GM18873 (cell line): ENCODE results near the gene RPRD1B.
A peak's percentile ranks its signal among the peaks of the same experiment; 100 is the strongest.

ENCODE experiments used
- ATAC-seq: cut with Tn5 transposase; IDR thresholded peaks from one replicate; pipeline ENCODE4 v1.9.1; 2021; ENCODE audit warnings: mild to moderate bottlenecking, moderate library complexity, moderate number of reproducible peaks; ENCODE audit not compliant: unreplicated experiment, low FRiP score

The RPRD1B gene

GRCh38 chr20:38067717-38068365 is 34.3 kb downstream of the RPRD1B start:
- ATAC-seq, result no peak

GRCh38 chr20:38072898-38073297 is 39.4 kb downstream of the RPRD1B start:
- no peak for ATAC-seq

DNA sequence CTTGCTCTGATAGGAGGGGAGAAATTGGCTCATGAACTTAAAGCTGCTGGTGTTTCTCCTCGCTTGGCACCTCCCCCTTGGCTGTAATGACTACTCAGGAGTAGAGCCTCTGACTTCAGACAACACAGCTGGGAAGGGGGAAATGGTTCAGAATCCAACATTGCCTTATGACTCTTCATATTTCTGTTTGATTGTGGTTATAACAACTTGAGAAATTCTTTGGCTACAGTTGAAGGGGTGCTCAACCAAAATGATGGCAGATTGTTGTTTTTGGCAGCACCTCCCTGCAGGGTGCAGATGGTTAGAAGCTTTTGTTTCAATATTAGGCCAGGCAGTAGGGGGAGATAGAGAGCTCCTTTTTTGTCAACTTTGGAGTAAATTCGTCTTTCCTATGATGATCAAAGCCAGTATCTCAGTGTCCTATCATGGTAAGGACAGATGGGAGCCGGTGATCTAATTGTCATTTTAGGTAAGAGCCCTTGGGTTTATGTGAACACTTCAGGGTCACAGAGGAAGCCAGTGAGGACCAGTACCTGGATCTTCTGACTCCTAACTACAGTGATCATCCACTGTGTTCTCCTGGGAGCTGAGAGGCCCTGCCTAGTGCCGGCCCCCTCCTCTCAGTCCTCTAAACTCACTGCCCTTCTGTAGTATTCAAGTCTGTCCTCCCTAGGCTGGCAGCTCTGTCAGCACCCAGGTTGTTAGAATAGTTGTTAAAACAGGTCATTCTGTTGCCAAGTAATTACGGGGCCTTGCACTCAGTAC is 39.9 kb downstream of the RPRD1B start:
- no peak for ATAC-seq

GRCh38 chr20:38075161-38075998 is 41.8 kb downstream of the RPRD1B start:
- ATAC-seq, result no peak

DNA sequence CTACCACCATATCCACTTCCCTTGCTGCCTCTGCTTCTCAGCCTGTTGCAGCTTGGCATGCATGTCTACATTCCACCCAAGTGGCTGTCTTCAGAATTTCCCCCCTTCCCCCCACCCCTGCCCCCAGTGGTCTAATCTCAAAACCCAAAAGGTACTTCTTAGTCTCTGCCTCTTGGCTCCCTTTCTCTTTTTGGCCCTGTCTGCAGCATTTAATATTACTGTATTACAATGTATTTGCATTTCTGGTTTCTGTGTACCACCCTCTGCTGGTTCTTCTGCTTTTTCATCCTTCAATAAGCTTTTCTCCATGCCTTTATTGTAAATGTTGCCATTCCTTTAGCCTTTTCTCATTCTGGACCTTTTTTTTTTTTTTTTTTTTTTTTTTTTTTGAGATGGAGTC is 43.0 kb downstream of the RPRD1B start:
- no peak for ATAC-seq

DNA sequence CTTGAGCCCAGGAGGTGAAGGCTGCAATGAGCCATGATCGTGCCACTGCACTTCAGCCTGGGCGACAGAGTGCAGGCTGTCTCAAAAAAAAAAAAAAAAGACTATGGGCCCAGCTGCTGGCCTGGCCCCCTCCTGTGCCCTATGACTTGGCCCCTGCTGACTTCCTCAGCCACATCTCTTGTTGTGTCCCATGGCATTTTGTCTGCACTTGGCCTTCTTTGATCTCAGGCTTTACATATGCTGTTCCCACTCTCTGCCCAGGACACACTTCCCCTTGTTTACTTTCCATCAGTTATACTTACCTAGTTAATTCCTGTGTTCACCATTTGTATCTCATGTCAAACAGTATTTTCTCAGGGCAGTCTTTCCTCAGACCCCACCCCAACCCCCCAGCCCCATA is 44.5 kb downstream of the RPRD1B start:
- no peak for ATAC-seq

GRCh38 chr20:38079353-38079752 is 45.8 kb downstream of the RPRD1B start:
- no peak for ATAC-seq

- no peak for ATAC-seq
Measured at GRCh38 chr20:38081575-38081974, 48.0 kb downstream of the RPRD1B start.

DNA sequence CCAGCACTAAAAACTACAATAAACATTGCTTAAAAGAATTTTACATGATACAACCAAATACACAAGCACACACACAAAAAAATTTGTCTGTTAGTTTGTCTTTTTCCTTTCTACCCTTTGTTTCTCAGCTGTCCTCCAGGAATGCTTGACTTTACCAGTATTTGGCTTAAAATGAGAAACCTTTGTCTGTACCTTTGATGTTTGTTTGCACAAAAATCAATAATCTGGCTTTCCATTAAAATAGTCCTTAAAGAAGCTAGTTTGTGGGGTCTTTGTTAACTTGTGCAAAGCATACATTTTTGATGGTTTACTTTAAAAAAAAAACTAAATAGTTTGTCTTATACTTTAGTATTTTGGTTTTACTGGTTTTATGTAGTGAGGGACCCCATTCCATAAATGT is 49.3 kb downstream of the RPRD1B start:
- no peak for ATAC-seq

- ATAC-seq, result no peak
Measured at GRCh38 chr20:38083338-38084048, 49.9 kb downstream of the RPRD1B start.

- ATAC-seq, result no peak
Measured at GRCh38 chr20:38084425-38084951, 50.9 kb downstream of the RPRD1B start.

- ATAC-seq, result no peak
Measured at GRCh38 chr20:38085026-38085425, 51.5 kb downstream of the RPRD1B start.

- no peak for ATAC-seq
Measured at GRCh38 chr20:38089500-38089899, 56.0 kb downstream of the RPRD1B start.

DNA sequence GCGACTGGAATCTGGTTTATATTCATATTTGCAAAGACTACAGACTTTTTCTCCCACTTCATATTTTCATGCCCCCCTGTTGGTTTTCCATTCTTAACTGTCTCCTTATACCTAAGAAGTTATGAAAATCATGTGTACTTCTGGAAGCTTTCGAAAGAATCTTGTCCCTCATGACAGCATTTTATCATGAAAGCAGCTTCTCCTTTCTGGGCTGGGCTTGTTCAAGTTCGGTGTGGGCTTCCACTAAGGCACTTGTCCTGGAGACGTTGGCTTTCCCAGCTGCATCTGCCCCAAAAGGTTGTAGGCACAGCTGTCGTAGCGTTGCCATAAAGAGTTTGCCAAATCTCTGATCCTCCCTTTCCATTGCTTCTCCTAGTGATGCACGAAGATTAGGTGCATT is 56.5 kb downstream of the RPRD1B start:
- no peak for ATAC-seq

DNA sequence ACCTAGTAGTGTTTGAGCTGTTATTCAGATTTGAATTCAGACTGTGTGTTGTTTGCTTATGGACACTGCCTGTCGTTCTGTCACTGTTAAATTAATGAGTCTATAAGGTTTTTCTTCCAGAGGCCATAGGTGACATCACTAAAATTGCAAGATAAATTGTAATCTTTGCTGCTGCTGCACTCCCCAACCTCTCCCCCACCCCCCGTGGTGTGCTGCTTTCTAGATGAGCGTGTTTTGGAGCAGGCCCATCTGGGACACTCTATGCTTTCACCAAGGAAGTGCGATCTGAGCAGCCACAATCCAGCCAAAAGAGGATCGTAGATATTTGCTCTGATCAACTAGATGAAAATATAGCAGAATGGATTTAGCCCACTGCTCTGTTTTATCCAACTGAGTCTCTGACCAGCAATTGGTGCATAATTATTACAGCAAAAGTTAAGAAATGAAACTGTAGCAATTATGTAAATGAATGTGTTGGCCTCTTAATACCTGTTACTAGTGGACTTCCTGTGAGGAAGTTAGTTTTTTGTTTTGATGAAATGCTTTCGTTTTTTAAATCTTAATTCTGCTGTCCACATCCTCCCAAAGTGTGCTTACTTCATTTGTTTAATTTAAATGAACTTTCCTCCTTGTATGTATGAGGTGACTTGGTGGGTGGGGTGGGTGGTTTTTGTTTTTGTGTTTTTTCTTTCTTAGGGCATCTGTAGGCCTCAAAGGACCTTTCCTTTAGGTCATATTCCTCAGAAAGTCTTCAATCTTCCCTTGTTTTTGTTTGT is 58.1 kb downstream of the RPRD1B start:
- no peak for ATAC-seq

DNA sequence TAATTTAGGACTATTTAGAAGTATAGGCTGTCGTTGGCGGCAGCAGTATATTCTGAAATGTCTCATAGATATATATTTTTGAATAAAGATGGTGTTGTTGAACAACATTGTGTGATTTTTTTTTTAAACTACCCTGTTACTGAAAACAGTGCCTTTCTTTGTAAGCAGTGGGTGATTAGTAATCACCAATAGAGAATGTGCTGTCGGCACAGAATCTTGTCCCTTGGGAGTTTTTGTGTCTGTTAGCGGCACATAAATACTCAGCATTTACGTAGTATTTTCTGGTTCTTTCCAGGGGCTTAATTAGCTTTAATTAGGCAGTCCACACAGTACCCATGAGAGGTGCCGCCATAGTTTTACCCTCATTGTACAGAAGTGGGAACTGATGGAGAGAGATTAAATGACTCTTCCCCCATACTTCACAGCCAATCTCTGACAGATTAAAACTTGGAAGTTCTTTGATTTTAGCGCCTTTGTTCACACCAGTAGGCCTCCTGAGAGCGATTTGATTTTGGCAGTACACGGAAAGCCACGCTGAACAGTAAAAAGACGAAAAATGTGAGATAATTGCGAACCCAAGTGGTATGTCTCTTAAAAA is 58.8 kb downstream of the RPRD1B start:
- no peak for ATAC-seq

DNA sequence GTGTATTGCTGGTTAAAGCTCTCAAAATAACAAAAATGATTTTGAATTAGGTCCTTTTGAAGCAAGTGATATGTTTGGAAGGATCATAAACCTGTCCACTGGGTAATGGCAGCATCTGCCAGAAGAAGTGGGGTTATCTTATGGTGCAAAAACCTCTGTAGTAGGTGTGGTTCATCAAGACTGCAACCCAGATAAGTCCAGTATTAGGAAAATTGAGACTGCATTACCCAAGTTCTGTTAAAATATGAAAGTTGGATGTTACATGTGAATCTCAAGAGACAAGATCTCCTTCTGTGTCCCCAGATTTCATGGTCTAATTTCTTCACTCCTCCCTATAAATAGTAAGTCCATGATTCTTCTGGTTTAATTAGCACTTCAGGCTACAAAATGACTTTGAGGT is 59.4 kb downstream of the RPRD1B start:
- ATAC-seq, result no peak

DNA sequence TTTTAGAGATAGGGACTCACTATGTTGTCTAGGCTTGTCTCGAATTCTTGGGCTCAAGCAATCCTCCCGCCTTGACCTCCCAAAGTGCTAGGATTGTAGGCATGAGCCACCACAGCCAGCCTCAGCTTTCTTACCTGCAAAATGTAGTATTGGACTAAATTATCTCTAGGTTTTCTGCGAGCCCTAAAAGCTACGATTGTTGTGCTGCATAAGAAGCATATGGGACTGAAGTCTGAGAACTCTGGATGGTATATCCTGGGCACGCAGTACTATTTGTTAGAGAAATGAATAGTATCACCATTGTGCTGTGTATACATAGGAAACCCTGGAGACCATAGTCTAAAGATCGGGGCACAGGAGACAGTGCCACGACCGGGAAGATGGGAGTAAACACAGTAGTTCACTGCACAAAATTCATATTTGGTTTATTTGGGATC is 60.1 kb downstream of the RPRD1B start:
- no peak for ATAC-seq

GRCh38 chr20:38094373-38094891 is 60.9 kb downstream of the RPRD1B start:
- peak; percentile 51 for ATAC-seq
